Measurements from ENCODE around the gene MRPS5.
"Not testable (repeated sequence)": the region's sequence is repeated elsewhere in the genome, so short reads cannot be mapped to it uniquely, and the experiment has no call there.

DNA sequence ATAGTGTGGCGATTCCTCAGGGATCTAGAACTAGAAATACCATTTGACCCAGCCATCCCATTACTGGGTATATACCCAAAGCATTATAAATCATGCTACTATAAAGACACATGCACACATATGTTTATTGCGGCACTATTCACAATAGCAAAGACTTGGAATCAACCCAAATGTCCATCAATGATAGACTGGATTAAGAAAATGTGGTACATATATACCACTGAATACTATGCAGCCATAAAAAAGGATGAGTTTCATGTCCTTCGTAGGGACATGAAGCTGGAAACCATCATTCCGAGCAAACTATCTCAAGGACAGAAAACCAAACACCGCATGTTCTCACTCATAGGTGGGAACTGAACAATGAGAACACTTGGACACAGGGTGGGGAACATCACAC, 23.3 kb downstream of the MRPS5 start:
- TF ChIP-seq, protein P1, sequence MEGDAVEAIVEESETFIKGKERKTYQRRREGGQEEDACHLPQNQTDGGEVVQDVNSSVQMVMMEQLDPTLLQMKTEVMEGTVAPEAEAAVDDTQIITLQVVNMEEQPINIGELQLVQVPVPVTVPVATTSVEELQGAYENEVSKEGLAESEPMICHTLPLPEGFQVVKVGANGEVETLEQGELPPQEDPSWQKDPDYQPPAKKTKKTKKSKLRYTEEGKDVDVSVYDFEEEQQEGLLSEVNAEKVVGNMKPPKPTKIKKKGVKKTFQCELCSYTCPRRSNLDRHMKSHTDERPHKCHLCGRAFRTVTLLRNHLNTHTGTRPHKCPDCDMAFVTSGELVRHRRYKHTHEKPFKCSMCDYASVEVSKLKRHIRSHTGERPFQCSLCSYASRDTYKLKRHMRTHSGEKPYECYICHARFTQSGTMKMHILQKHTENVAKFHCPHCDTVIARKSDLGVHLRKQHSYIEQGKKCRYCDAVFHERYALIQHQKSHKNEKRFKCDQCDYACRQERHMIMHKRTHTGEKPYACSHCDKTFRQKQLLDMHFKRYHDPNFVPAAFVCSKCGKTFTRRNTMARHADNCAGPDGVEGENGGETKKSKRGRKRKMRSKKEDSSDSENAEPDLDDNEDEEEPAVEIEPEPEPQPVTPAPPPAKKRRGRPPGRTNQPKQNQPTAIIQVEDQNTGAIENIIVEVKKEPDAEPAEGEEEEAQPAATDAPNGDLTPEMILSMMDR (IDR thresholded peaks at IDR 0.05) = not testable (repeated sequence)
- not testable (repeated sequence) for TF ChIP-seq POLR2A (IDR thresholded peaks at IDR 0.05); POLR2AphosphoS5 (IDR thresholded peaks at IDR 0.05; ENCODE audit: insufficient read depth in 1 of 2, low read depth in 1 of 2)

Data from vagina (tissue), 2 donors.